K562 (cell line): ENCODE results near the gene FAM3C. TPM values are rescaled to one million over a fixed set of nuclear protein-coding genes. Genes with fewer than 3 reads are reported as not detected.

Experiments used
- ASH1L ChIP-seq: fragments of 450-650 bp; IDR thresholded peaks from 2 replicates; pipeline ENCODE4 v1.6.1; 2018; ENCODE audit warnings: borderline replicate concordance, mild to moderate bottlenecking, low read depth; ENCODE audit not compliant: partially characterized antibody
- BRD9 ChIP-seq: fragments of 450-650 bp; IDR thresholded peaks from 2 replicates; pipeline ENCODE4 v1.6.1; 2018; ENCODE audit warnings: low read depth; ENCODE audit not compliant: partially characterized antibody
- ETV6 ChIP-seq, 3 experiments: fragments of 150-350 bp in 1 of 3; sonication (generic) in 1 of 3; formaldehyde crosslinking in 1 of 3; IDR thresholded peaks; 2 replicates each; pipeline versions ENCODE4 v1.6.1 to v1.8.0; 2014 to 2022; ENCODE audit warnings: borderline replicate concordance in 2 of 3, low read depth in 2 of 3, antibody characterized with exemption in 1 of 3, low read length in 1 of 3, mild to moderate bottlenecking in 1 of 3, missing genetic modification reagents in 1 of 3
- MTA2 ChIP-seq: fragments of 450-650 bp; IDR thresholded peaks from 2 replicates; pipeline ENCODE4 v1.6.1; 2016; ENCODE audit warnings: low read depth
- MXD1 ChIP-seq: fragments of 250-450 bp; sonication (Bioruptor Pico); IDR thresholded peaks from 2 replicates; pipeline ENCODE4 v1.8.0; 2021; ENCODE audit warnings: borderline replicate concordance, mild to moderate bottlenecking, moderate library complexity; ENCODE audit not compliant: poor library complexity, severe bottlenecking
- NFXL1 ChIP-seq: fragments of 450-650 bp; formaldehyde crosslinking; IDR thresholded peaks from 2 replicates; pipeline ENCODE4 v1.4.0; 2021; ENCODE audit warnings: mild to moderate bottlenecking
- PCBP1 ChIP-seq: fragments of 200-400 bp; formaldehyde crosslinking; IDR thresholded peaks from 2 replicates; pipeline ENCODE4 v1.6.1; 2018; ENCODE audit warnings: mild to moderate bottlenecking, low read depth, low read length; ENCODE audit not compliant: poor library complexity, severe bottlenecking
- PKNOX1 ChIP-seq: fragments of 450-650 bp; IDR thresholded peaks from 2 replicates; pipeline ENCODE4 v1.6.1; 2016
- PTBP1 ChIP-seq: fragments of 200-400 bp; formaldehyde crosslinking; IDR thresholded peaks from 2 replicates; pipeline ENCODE4 v1.6.1; 2017; ENCODE audit warnings: low read depth, low read length
- PYGO2 ChIP-seq: fragments of 450-650 bp; IDR thresholded peaks from 2 replicates; pipeline ENCODE4 v1.6.1; 2016; ENCODE audit warnings: mild to moderate bottlenecking, missing genetic modification characterization, moderate library complexity, missing compliant biosample characterization
- SLC30A9 ChIP-seq: fragments of 250-450 bp; sonication (Bioruptor Pico); IDR thresholded peaks from 2 replicates; pipeline ENCODE4 v1.8.0; 2022; ENCODE audit warnings: mild to moderate bottlenecking, moderate library complexity
- USF1 ChIP-seq: sonication (generic); formaldehyde crosslinking; IDR thresholded peaks from 2 replicates; pipeline ENCODE4 v1.9.0; 2022; ENCODE audit warnings: mild to moderate bottlenecking, missing genetic modification reagents
- ZFP36 ChIP-seq: fragments of 150-350 bp; IDR thresholded peaks from 2 replicates; pipeline ENCODE4 v1.6.1; 2018; ENCODE audit warnings: low read length, low read depth; ENCODE audit not compliant: partially characterized antibody
- ZHX1 ChIP-seq: fragments of 150-350 bp; conservative IDR thresholded peaks from 2 replicates; pipeline ENCODE4 v1.6.1; 2014; ENCODE audit warnings: low read length
- ZNF41 ChIP-seq: fragments of 250-450 bp; sonication (Bioruptor Pico); conservative IDR thresholded peaks from 2 replicates; pipeline ENCODE4 v1.4.0; 2020; ENCODE audit warnings: mild to moderate bottlenecking
- polyA plus RNA-seq, 8 experiments: library from polyadenylated mRNA; depleted of rRNA in 4 of 8; stranded (reverse) in 5 of 8; unstranded in 3 of 8; fragments of >200 nt; fragmentation: Nextera tagmentation in 2 of 8; fragmentation: Illumina TruSeq in 1 of 8; extraction: Ambion mirVana in 2 of 8; extraction: Trizol in 1 of 8; gene quantifications; 2 replicates each; pipeline versions ENCODE4 v1.2.1 to v1.2.3, GENCODE V29; 2011 to 2014; ENCODE audit warnings: inconsistent platforms in 1 of 8, missing spikeins in 1 of 8
- total RNA-seq, 7 experiments: library from RNA; depleted of rRNA in 6 of 7; stranded (reverse); fragments of >200 nt in 6 of 7; fragmentation: Illumina TruSeq in 2 of 7; extraction: Trizol in 2 of 7; gene quantifications; 2 replicates each; pipeline versions ENCODE4 v1.2.1 to v1.2.3, GENCODE V29; 2011 to 2021; ENCODE audit warnings: low replicate concordance in 1 of 7
- TF ChIP-seq, protein P1 (sequence below): sonication (generic); formaldehyde crosslinking; IDR thresholded peaks from 2 replicates; pipeline ENCODE4 v1.8.0; 2022; ENCODE audit warnings: mild to moderate bottlenecking, missing genetic modification reagents

FAM3C gene
- total and polyA plus RNA-seq, 9 of the 15 experiments (the other 6 are each of a cell fraction or from before 2014, with no cell fraction given): 10.6 to 42.6 (median 30.0) TPM

DNA sequence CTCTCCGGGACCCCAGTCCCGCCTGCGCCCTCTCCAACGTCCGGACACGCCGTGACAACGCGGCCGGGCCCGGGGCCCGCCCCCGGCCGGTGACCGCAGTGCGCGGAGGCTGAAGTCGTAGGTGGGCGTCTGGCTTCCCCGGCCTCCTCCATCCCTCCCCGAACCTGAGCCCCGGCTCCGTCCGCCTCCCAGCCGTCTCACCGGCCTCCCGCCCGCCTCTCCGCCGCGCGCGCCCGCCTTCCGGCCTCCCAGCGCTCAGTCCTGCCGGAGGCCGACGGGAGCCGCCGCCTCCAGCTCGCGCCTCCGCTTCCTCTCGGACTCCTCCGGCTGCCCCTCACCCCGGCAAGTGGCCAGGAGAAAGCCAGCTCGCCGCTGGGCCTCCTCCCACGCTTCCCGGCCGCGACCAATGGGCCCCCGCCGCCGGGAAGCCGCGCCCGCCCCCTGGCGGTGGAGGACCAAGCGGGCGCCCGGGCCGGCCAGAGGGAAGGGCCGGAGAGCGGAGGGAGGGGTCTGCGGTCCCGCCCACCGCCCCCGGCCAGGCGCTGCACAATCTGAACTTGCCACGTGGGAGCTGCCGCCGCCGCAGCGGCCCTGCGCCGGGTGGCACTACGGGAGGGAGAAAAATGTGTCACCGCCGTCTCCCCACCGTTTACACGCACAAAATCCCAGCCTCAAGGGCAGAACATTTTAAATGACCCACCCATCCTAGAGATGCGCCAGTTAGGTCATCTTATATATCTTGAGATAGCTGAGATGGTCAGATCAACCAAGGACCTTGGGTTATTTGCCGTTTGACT, at the start of gene FAM3C (continued):
- TF ChIP-seq ZHX1 (peak; percentile 83), PKNOX1 (no peak), MTA2 (no peak; the same call in 1 of the 2 replicates), SLC30A9 (no peak), ETV6 (IDR thresholded peaks at IDR 0.05; ENCODE audit: borderline replicate concordance in 1 of 2, low read depth in 2 of 2, low read length in 1 of 2) (peak; percentile 58 to 61; a peak in 1 of 4 replicates), ETV6 (CRISPR knock-in tag; IDR thresholded peaks at IDR 0.05; ENCODE audit: borderline replicate concordance) (peak; percentile 56; the same call in 1 of the 2 replicates), PCBP1 (peak; percentile 95), ZNF41 (no peak), ASH1L (no peak), BRD9 (no peak), PYGO2 (tag) (no peak), ZFP36 (peak; percentile 27), MXD1 (CRISPR knock-in tag) (no peak), PTBP1 (no peak), USF1 (CRISPR knock-in tag) (peak; percentile 81), NFXL1 (CRISPR knock-in tag) (no peak)
- TF ChIP-seq, protein P1, sequence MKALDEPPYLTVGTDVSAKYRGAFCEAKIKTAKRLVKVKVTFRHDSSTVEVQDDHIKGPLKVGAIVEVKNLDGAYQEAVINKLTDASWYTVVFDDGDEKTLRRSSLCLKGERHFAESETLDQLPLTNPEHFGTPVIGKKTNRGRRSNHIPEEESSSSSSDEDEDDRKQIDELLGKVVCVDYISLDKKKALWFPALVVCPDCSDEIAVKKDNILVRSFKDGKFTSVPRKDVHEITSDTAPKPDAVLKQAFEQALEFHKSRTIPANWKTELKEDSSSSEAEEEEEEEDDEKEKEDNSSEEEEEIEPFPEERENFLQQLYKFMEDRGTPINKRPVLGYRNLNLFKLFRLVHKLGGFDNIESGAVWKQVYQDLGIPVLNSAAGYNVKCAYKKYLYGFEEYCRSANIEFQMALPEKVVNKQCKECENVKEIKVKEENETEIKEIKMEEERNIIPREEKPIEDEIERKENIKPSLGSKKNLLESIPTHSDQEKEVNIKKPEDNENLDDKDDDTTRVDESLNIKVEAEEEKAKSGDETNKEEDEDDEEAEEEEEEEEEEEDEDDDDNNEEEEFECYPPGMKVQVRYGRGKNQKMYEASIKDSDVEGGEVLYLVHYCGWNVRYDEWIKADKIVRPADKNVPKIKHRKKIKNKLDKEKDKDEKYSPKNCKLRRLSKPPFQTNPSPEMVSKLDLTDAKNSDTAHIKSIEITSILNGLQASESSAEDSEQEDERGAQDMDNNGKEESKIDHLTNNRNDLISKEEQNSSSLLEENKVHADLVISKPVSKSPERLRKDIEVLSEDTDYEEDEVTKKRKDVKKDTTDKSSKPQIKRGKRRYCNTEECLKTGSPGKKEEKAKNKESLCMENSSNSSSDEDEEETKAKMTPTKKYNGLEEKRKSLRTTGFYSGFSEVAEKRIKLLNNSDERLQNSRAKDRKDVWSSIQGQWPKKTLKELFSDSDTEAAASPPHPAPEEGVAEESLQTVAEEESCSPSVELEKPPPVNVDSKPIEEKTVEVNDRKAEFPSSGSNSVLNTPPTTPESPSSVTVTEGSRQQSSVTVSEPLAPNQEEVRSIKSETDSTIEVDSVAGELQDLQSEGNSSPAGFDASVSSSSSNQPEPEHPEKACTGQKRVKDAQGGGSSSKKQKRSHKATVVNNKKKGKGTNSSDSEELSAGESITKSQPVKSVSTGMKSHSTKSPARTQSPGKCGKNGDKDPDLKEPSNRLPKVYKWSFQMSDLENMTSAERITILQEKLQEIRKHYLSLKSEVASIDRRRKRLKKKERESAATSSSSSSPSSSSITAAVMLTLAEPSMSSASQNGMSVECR (CRISPR knock-in tag): peak; percentile 89
